ENCODE data around the gene ITGB4.

Gene ITGB4

GRCh38 chr17:75795820-75796607 lies 74.8 kb downstream of the ITGB4 start:
- no peak for DNase-seq

DNA sequence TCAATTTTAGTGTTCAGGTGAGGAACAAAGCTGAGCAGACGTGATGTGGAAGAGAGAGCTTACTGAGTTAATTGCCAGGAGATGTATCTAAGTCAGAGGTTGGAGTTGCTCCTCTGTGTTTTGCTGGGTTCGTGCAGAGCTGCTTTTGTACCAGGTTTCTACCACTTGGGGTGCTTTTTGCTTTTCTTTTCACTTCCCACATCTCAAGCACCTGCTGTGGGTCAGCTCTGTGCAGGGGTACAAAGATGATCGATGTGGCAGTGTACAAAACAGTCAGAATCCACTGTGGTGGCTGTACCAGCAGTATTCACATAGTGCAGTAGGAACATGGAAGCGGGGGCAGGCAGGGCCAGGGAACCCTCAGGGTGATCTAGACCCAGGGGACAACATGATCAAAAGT lies 78.1 kb downstream of the ITGB4 start:
- DNase-seq, result no peak

DNA sequence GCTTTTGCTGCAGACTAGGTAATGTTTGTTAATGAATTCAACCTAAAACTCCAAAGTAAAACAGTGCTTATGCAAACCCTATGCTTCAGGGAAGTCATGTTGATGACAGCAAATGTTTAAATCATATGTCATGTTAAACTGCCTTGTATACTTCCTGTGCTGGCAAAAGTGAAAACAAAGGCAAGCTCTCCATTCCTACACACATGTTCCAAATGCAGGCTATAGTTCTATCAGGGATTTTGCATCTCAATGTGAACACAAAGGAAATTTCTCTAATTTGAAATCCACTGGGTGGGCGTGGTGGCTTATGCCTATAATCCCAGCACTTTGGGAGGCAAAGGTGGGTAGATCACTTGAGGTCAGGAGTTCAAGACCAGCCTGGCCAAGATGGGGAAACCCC lies 82.6 kb downstream of the ITGB4 start:
- no peak for DNase-seq

GRCh38 chr17:75806822-75807500 lies 85.7 kb downstream of the ITGB4 start:
- DNase-seq, result no peak
